ENCODE data around the gene EPC1. TPM values are rescaled to one million over a fixed set of nuclear protein-coding genes. Genes with fewer than 3 reads are reported as not detected.
"Not testable (repeated sequence)": the region's sequence is repeated elsewhere in the genome, so short reads cannot be mapped to it uniquely, and the experiment has no call there.

EPC1 gene
- total and polyA plus RNA-seq, 7 donors, result 13.2 to 54.3 (median 42.6) TPM

- DNase-seq, result no peak
Observed at GRCh38 chr10:32253821-32254220, 93.1 kb downstream of the EPC1 start.

GRCh38 chr10:32253276-32253675 lies 93.7 kb downstream of the EPC1 start:
- H3K4me1 ChIP-seq, result peaks cover 0 to 5% (median 2%) of the 10 kb centered on the region in 4 donors
- WGBS, 2 donors, result 65 to 87% methylated on average over 4 of the region's 4 CpGs
- intact Hi-C loops (cut with DNase I), result no loop called here
- no peaks in the 10 kb centered on the region for H3K9me3 ChIP-seq
- H3K27ac ChIP-seq, result no peak overlapping the region
- no peak for DNase-seq
- no peak overlapping the region for H3K4me3 ChIP-seq
- TF ChIP-seq EP300 (IDR thresholded peaks at IDR 0.05) (no peak), CTCF (IDR thresholded peaks at IDR 0.05) (no peak), POLR2A (IDR thresholded peaks at IDR 0.05) (no peak), POLR2AphosphoS5 (IDR thresholded peaks at IDR 0.05) (no peak)
- no peaks in the 10 kb centered on the region for H3K36me3 ChIP-seq
- H3K27me3 ChIP-seq, result no peaks in the 10 kb centered on the region

More at GRCh38 chr10:32253821-32254220, 93.1 kb downstream of the EPC1 start:
- intact Hi-C loops (cut with DNase I), result no loop called here
- Histone ChIP-seq H3K9me3 (no peaks in the 10 kb centered on the region), H3K27ac (no peak overlapping the region), H3K36me3 (no peaks in the 10 kb centered on the region), H3K4me1 (peaks cover 0 to 5% (median 2%) of the 10 kb centered on the region in 4 donors), H3K27me3 (no peaks in the 10 kb centered on the region), H3K4me3 (no peak overlapping the region)
- TF ChIP-seq POLR2AphosphoS5 (IDR thresholded peaks at IDR 0.05) (no peak), POLR2A (IDR thresholded peaks at IDR 0.05) (no peak), EP300 (IDR thresholded peaks at IDR 0.05) (no peak), CTCF (IDR thresholded peaks at IDR 0.05) (no peak)
- 77 to 87% methylated on average over 2 of the region's 2 CpGs for whole genome bisulfite sequencing, 2 donors

GRCh38 chr10:32250489-32250888 lies 96.5 kb downstream of the EPC1 start:
- H3K36me3 ChIP-seq; intact Hi-C loops (cut with DNase I): not testable (repeated sequence)

GRCh38 chr10:32246685-32247084 lies 100.3 kb downstream of the EPC1 start:
- Histone ChIP-seq H3K27ac (no peak overlapping the region), H3K4me3 (no peak overlapping the region), H3K4me1 (no peaks in the 10 kb centered on the region), H3K9me3 (no peaks in the 10 kb centered on the region), H3K27me3 (no peaks in the 10 kb centered on the region), H3K36me3 (no peaks in the 10 kb centered on the region)
- no peak for TF ChIP-seq CTCF (IDR thresholded peaks at IDR 0.05)
- no peak for TF ChIP-seq EP300 (IDR thresholded peaks at IDR 0.05)
- no peak for TF ChIP-seq POLR2A (IDR thresholded peaks at IDR 0.05)
- no peak for TF ChIP-seq POLR2AphosphoS5 (IDR thresholded peaks at IDR 0.05)
- intact Hi-C loops (cut with DNase I), result no loop called here
- WGBS, 2 donors, result 92 to 96% methylated on average over 3 of the region's 3 CpGs
- no peak for DNase-seq

More at GRCh38 chr10:32250489-32250888, 96.5 kb downstream of the EPC1 start:
- DNase-seq, H3K4me3 ChIP-seq, H3K27me3 ChIP-seq, H3K27ac ChIP-seq, H3K4me1 ChIP-seq, H3K9me3 ChIP-seq: not testable (repeated sequence)
- WGBS, 2 donors, result 64 to 68% methylated on average over 3 of the region's 3 CpGs

GRCh38 chr10:32245760-32246159 lies 101.2 kb downstream of the EPC1 start:
- intact Hi-C loops (cut with DNase I), result no loop called here
- Histone ChIP-seq H3K9me3 (no peaks in the 10 kb centered on the region), H3K27me3 (no peaks in the 10 kb centered on the region), H3K36me3 (no peaks in the 10 kb centered on the region), H3K4me3 (no peak overlapping the region), H3K27ac (no peak overlapping the region), H3K4me1 (no peaks in the 10 kb centered on the region)
- TF ChIP-seq POLR2AphosphoS5 (IDR thresholded peaks at IDR 0.05) (no peak), CTCF (IDR thresholded peaks at IDR 0.05) (no peak), EP300 (IDR thresholded peaks at IDR 0.05) (no peak), POLR2A (IDR thresholded peaks at IDR 0.05) (no peak)
- 48 to 74% methylated on average over 8 of the region's 8 CpGs for WGBS, 2 donors
- no peak for DNase-seq

Measured in sigmoid colon (tissue), 7 donors.